Measurements from ENCODE around the gene DEFB110.
A peak's percentile ranks its signal among the peaks of the same experiment; 100 is the strongest.

The DEFB110 gene
- 0 reads per million in 4 donors for total RNA-seq

DNA sequence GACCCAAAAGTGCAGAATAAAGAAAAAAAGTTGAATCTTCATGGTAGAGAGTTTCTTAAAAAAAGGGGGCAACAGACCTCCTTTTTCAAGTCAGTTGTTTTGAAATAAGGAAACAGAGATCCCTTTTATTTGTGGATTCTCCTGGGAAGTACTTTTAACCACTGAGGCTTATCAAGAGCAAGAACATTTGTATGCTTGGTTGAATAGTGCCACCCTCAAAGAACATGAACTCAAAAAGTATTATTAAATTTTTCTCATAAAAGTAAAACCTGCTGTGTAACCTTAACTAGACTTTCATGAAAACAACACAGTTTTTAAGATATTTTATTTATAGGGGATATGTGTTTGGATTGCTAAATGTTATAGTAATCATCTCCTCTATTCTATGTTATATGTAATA is at the start of gene DEFB110:
Gene DEFB110, minus strand, starts transcription at position 101 of the 400 bp plus-strand sequence. Its CDS starts 59 bp downstream, at position 42.
- DNase-seq, result no peak

DNA sequence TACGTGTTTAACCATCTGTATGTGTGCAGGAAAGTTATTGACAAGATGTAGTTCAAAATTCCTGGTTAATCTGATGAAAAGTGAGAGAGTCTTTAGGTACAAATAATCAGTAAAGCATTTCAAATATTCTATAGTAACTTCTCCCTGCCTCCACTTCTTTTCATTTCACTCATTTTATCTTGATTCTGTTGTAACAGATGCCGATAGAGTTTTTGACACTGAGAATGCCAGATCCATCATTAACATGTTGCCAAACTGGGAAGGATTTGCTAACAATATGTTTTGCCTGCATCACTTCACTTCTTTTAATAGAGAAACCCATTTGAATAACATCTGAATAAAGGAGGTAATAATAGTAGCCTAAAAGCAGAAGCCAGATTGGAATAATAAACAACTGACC is 48.3 kb upstream of the DEFB110 start:
- no peak for DNase-seq

DNA sequence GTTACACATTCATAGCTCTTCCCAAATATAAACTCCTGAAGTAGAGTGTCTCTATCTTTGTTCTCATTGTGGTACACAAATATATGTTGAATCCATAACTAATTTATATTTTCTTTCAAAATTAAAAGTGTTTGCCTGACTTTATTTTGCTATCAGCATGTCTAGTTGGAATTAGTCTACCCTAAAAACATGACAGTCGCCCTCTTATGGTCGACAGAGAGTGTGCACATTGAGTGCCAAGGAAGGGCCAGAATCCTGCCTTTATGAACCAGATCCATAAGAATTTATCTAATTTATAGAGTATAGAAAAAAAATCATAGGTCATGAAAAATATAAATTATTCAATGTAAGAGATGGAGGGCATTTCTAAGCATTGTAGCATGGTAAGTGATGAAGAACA is 40.3 kb upstream of the DEFB110 start:
- no peak for DNase-seq

DNA sequence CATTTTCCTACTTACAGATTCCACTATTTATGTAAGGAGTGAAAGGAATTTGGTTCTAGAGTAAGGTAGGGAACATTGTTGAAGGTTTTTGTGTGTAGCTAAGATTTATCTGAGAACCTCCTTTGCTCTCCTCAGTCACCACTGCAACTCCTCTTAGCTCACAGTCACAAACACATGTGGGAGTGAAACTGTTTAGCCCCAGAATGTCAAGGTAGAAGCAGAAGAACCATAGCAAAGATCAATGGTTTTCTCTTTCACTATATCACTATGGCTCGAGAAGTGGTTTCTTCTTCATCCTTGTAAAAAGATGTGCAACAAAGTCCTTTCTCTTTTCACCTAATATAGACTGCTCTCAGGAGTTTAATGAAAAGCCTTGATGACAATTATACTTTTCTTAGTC is 34.4 kb upstream of the DEFB110 start:
- DNase-seq, result no peak

DNA sequence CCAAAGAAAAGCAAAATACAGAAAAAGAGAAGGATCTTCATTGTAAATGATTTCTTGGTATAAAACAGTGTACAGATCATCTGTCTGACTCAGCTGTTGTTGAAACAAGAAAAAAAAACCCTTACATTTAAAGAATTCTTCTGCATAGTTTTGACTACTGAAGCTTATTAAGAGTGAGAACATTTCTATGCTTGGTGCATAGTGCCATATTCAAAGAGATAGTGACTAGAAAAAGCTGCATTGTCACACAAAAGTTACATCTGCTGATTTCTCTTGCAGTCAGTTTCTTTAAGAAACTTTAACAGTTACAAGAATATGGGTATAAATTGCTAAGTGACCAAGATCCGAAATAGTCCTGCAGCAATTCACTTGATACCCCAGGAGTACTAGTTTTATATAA is 28.0 kb upstream of the DEFB110 start, which contains the start of gene DEFB112:
Gene DEFB112, minus strand, starts transcription at position 101 of the 400 bp plus-strand sequence. Its CDS starts 60 bp downstream, at position 41.
- no peak for DNase-seq

DNA sequence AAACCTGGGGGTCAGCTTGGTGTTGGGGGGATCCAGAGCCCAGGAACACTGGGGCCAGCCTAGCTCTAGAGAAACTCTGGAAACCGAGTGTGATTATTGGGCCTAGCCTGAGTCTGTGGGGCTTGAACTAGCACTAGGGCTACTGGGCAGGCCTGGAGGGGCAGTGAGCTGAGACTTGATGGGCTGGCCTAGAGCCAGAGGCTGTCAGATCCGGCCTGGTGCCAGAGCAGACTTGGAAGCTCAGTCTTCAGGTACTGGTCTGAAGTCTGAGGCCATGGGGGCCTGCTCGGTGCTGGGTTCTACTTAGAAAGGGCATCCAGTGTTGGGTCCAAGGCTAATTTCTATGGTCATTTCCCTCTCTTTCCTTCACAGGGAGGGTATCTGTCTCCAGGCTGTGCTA is 25.2 kb upstream of the DEFB110 start:
- DNase-seq, result no peak

DNA sequence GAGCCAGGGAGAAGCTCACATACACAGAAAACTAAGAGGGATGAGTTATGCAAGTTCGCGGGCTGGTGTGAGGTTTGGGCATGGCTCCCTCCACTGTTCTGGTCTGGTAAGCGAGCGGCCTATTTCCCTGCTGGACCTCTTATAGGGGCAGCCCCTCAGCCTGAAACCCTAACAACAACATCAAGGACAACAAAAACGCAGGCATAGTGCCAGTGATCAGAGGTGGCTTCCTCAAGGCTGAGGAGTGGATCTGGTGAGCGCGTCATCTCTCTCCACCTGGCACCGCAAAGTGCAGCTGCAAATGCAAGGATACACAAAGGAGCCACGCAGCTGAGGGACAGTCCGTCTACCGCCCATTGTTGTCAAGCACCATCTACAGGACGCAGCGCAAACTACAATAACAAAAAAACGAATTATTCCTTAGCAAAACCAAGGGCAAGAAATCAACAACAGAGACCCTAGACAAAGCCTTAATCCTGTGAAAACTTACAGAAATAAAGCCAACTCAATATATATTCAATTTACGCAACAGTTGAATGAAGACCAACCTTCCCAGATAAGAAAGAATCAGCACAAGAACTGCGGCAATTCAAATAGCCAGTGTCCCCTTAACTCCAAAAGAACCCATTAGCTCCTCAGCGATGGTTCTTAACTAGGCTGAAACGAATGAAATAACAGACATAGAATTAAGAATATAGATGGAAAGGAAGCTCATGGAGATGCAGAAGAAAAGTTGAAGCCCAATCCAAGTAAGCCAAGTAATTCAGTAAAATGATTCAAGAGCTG is 9.2 kb upstream of the DEFB110 start:
- DNase-seq, result peak in 1 of 5 donors; percentile 1

DNA sequence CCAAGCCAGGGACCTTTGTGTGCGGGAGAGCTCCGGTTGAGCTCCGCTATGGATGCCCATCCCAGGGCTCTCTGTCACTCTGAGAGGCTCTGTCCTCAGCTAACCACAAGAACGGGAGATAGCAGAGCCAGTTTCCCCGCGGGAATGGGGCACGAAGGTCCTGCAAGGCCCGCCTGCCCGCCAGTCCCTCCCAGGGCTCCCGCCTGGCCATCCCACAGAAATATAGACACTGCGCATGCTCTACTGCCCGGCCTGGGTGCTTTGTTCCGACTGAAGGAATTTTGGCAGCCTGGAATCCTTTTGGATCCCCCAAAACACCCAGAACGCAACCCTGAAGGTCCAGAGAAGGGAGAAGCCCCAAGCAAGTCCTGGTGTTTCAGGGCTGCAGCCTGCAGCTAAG is 8.6 kb upstream of the DEFB110 start:
- DNase-seq, result no peak

DNA sequence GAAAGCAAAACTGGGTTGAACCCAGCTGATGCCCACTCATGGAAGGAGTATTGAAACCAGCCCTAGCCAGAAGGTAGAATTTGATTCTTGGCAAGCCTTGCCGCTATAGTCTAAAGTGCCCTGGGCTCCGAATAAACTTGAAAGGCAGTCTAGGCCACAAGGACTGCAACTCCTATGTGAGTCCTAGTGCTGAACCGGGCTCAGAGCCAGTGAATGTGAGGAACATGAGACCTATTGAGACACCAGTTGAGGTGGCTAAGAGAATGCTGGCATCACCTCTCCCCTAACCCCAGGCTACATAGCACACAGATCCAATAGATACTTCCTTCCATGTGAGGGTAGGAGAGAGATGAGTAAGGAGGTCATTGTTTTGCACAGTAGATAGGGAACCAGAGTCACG is 3.5 kb upstream of the DEFB110 start:
- DNase-seq, result no peak

DNA sequence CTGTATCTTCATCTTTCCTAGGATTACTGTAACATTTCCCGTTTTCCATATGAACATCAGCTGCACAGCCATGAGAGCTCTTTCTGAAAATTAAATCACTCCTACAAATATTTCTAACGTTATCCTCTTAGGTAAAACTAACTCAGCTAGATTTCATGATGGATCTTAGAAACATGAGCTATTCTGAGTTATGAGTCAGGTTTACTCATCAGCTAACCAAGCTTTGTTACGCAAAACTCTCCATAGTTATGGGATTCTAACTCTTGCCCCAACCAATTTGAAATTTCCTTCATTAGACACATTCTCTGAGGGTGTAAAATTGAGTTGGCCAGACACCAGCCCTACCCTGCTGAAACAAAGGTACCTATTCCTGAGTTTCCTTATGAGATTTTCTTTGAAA is 14.0 kb downstream of the DEFB110 start:
- no peak for DNase-seq

DNA sequence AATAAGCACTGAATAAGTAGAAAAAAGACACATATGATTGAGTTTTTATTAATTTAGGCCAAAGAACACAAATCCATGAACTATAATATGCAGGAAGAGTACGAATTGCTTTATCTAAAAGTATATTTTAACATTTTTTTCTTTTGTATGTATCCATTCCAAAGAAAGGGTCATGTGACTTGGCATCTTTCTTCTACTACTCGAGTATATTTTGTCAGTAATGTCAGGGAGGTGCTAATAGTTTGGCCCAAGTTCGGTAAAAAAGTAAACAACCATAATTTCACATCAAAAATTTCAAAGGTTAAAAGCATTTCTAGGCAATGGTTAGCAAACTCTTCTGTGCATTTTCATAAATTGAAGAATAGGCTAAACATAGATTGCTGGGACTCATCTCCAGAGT is 18.7 kb downstream of the DEFB110 start:
- no peak for DNase-seq

DNA sequence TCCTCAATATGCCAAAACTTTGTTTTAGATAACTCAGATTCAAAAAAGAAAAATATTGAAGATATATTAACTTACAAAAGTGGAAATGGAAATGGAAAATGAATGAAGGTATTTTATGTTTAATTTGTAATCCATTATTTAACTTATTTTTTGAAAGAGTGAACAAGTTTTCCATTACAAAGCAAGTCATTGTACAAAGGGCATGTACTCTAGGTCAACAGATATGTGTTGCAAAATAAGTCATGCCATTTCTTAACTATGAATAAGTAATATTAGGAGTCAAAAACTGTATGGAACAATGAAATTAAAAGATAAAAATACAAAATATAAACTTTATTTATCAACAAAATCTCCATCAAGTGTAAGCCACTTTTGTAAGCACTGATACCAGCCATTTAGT is 26.5 kb downstream of the DEFB110 start:
- DNase-seq, result no peak

DNA sequence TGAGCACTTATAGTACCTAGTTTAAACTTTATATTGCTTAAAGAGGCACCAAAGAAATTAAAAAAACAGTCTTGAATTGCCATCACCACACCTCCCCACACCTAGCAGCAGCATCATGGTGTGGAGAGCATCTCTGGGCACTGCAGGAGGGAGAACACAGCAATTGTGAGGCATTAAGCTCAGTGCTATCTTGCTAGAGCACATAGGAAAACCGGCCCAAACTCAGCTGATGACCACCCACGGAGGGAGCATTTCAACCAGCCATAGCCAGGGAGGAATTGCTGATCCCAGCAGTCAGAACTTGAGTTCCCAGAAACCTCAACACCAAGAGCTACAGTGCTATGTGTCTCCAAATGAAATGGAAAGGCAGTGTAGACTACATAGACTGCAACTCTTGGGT is 32.9 kb downstream of the DEFB110 start:
- no peak for DNase-seq

DNA sequence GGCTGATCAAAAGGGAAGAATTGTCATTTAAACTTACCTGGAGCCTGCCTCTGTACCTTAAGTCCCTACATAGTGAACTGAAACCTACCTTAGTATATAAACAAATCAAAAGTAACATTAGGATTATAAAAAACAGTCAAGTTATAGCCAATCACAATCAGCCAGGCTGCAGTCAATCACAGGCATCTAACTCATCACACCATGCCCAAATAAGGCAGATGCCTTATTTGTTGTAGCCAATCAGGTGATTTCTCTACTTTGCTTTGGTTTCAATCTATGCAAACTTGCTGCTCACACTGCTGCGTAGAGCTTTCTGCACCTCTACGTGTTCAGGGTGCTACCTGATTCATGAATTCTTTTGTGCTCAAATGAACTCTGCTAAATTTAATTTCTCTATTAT is 34.0 kb downstream of the DEFB110 start:
- no peak for DNase-seq

DNA sequence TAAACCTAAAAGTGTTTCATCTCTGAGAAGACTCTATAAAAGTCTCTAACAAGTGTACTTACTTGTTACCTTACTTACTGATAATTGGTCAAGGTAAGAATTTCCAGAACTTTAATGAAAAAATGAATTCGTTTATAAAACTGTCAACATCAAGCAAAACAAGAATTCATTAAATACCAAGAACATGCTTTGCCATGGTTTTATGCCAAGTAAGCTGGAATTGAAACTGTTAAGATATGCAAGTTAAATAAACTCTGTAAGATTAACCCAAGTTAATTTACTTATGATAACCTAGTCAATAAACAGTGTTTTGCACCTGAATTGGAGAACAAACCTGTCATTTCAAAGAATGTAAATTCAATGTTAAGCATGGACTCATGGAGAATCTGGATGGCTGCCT is 35.2 kb downstream of the DEFB110 start:
- DNase-seq, result no peak

DNA sequence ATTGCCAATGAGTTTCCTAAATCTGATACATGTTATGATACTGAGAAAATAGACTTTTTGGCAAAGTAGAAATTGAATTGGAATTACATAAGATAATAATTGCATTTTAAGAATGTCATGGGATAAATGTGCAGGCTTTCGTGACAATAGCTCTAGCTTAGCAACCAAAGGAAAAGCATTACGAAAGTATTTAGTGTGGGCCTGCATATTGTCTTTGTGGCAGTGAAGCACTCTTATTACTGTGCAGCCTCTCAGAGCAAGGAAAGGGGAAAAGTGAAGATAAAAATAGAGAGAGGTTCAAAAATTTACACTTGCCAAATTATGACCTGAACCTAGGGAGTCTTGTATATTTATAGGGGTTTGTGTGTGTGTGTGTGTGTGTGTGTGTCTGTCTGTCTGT is 39.7 kb downstream of the DEFB110 start:
- DNase-seq, result no peak

DNA sequence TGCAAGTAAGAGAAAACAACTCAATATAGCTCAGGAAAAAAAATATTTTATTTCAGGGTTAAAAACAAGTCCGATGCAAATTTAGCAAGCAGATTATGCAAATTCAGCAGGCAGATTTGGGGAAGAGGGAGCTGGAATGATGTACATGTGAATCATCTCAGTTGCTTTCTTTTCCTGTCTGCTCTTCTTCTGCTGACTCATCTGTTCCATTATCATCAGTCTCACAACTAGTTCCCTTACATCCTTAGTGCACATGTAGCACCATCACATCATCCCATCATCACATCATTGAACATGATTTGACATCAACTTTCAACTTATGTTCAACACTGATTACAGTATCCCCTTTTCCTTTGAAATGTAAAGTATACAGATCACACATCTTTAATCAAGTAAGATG is 40.9 kb downstream of the DEFB110 start:
- no peak for DNase-seq

DNA sequence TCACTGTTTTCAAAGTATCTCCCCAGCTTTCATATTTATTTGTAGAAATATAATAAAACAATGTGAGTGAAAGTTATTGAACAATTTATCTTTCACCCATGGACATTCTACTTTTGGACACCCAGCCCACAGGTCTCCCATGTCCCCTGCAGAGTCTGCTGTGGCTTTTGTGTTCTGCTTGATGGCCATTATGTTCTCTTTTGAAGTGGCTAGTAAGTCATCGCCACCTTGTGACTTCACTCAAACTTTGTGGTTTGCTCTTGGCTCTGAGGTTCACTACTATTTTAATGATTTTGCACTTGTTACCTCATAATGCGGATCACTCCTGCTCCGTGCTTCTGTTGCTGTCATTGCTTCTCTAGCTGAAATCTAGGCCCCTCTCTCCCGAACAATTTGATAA is 42.2 kb downstream of the DEFB110 start:
- DNase-seq, result no peak

DNA sequence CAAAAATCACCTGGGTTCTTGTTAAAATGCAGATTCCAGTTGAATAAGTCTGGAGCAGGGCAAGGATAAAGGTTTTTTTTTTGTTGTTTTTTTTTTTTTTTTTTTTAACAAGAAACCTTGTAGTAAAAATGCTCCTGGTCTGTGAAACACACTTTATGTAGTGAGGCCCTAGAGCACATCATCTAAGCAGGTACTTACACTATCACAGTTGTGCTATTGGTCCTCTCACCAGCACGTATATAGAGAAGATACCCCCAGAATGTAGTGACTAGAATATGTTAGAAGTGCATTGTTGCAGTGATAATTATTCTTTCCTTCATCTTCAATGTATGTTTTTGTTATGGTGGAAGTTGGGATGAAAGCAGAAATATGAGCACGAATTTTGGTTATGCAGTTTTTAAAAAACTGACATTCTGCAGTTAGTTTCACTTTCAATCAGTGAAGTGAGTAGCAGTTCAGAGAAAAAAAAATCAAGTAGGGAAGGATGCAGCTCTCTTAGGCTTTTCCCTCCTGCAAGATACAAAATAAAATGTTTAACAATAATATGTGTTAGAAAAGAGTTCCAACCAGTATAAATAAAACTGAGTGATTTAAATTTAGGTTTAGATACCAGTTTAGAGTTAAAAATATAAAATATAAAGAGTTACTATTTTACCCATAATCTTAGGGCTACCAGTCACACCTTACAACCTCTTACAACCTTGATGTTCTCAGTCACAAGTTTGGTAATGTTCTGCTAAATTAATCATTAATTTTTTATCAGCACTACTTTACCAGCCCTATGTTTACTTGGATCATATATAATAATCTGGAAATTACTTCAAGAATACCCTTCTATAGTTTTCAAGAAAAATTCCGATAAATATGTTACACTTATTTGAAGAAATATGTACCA is 43.2 kb downstream of the DEFB110 start:
- DNase-seq, result no peak

DNA sequence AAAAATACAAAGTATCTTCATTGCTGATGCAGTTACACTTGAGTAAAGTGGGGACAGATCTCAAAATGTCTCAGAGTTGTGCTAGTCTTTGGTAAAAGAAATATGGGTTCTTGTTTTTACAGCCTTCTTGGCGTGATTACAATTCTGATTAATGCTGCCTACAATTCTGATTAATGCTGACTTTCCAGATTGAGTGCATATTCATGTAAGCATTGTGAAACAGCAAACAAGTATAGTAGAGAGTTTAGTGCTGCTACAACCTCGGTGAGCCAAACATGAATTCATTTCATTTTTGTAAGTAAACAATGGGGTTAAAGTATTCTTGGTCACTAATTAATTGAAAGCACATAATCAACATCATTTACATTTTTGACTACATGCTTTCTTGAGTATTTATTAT is 52.2 kb downstream of the DEFB110 start, which contains the start of gene DEFB113:
Gene DEFB113, minus strand, starts transcription at position 21 of the 400 bp plus-strand sequence. Its CDS starts 0 bp downstream, at position 21.
- DNase-seq, result no peak

All from T-helper 1 cell (primary cell).